Cardiac fibroblast (primary cell): ENCODE data around the gene BRD4.

Experiments used
- DNase-seq, 2 donors: peaks; one replicate each; pipeline versions ENCODE4 v3.0.0 to v3.0.0-alpha.2; 2010; ENCODE audit warnings: low read depth in 2 of 2
- H3K4me3 ChIP-seq, 2 donors: replicated peaks in 1 of 2; 1 replicate in 1 of 2; 2 replicates in 1 of 2; pipeline ENCODE4 v1.5.1; 2011; ENCODE audit warnings: low read depth in 2 of 2, low read length in 2 of 2, mild to moderate bottlenecking in 2 of 2, moderate library complexity in 1 of 2
- CTCF ChIP-seq: IDR thresholded peaks from one replicate; pipeline ENCODE4 v1.5.1; 2011; ENCODE audit warnings: low read depth, mild to moderate bottlenecking, low read length, inconsistent platforms

Gene BRD4

GRCh38 chr19:15320116-15320515 lies 12.2 kb downstream of the BRD4 start:
- TF ChIP-seq CTCF, result no peak
- H3K4me3 ChIP-seq, result no peak overlapping the region
- peak; percentile 53 to 60 for DNase-seq

GRCh38 chr19:15318241-15318691 lies 14.1 kb downstream of the BRD4 start:
- no peak for DNase-seq
- no peak overlapping the region for H3K4me3 ChIP-seq
- TF ChIP-seq CTCF, result no peak

GRCh38 chr19:15317392-15318071 lies 14.8 kb downstream of the BRD4 start:
- DNase-seq, result peak; percentile 49 to 56
- no peak overlapping the region for H3K4me3 ChIP-seq
- no peak for TF ChIP-seq CTCF

GRCh38 chr19:15316498-15316897 lies 15.8 kb downstream of the BRD4 start:
- no peak for TF ChIP-seq CTCF
- DNase-seq, result peak in 1 of 2 donors; percentile 34
- no peak overlapping the region for H3K4me3 ChIP-seq

GRCh38 chr19:15315101-15315500 lies 17.2 kb downstream of the BRD4 start:
- no peak for DNase-seq
- no peak for TF ChIP-seq CTCF

GRCh38 chr19:15313649-15314279 lies 18.6 kb downstream of the BRD4 start:
- no peak for DNase-seq
- H3K4me3 ChIP-seq, result no peak overlapping the region
- no peak for TF ChIP-seq CTCF

More at GRCh38 chr19:15315101-15315500, 17.2 kb downstream of the BRD4 start:
- H3K4me3 ChIP-seq, result no peak overlapping the region
